GM18526 (cell line): ENCODE data around the gene SLC25A25.

Source experiments
- POLR2A ChIP-seq: IDR thresholded peaks from 3 replicates; pipeline ENCODE4 v1.6.1; 2011; ENCODE audit not compliant: insufficient read length; ENCODE audit errors: extremely low read depth

SLC25A25 gene

GRCh38 chr9:128067645-128068385 lies at the start of gene SLC25A25:
SLC25A25 (plus strand) TSS chr9:128068232; CDS start chr9:128068320, 88 bp downstream.
- TF ChIP-seq POLR2A = peak; percentile 69

GRCh38 chr9:128020692-128021091 lies 47.3 kb upstream of the SLC25A25 start:
- TF ChIP-seq POLR2A = no peak

GRCh38 chr9:128021098-128021497 lies 46.9 kb upstream of the SLC25A25 start:
- no peak for TF ChIP-seq POLR2A

GRCh38 chr9:128022886-128023285 lies 45.1 kb upstream of the SLC25A25 start:
- no peak for TF ChIP-seq POLR2A

GRCh38 chr9:128024761-128025308 lies 43.2 kb upstream of the SLC25A25 start:
- TF ChIP-seq POLR2A = no peak

- TF ChIP-seq POLR2A = no peak
Observed at GRCh38 chr9:128025736-128026135, 42.3 kb upstream of the SLC25A25 start.

- peak; percentile 31 for TF ChIP-seq POLR2A
Observed at GRCh38 chr9:128026255-128026772, 41.7 kb upstream of the SLC25A25 start.

- TF ChIP-seq POLR2A = no peak
Observed at GRCh38 chr9:128026773-128027541, 41.1 kb upstream of the SLC25A25 start.

- no peak for TF ChIP-seq POLR2A
Observed at GRCh38 chr9:128027705-128028104, 40.3 kb upstream of the SLC25A25 start.

GRCh38 chr9:128033609-128034008 lies 34.4 kb upstream of the SLC25A25 start:
- no peak for TF ChIP-seq POLR2A

- TF ChIP-seq POLR2A = no peak
Observed at GRCh38 chr9:128034821-128035652, 33.0 kb upstream of the SLC25A25 start.

GRCh38 chr9:128042043-128042442 lies 26.0 kb upstream of the SLC25A25 start:
- TF ChIP-seq POLR2A = no peak

- TF ChIP-seq POLR2A = no peak
Observed at GRCh38 chr9:128043467-128043868, 24.6 kb upstream of the SLC25A25 start.

- no peak for TF ChIP-seq POLR2A
Observed at GRCh38 chr9:128045831-128046230, 22.2 kb upstream of the SLC25A25 start.

- TF ChIP-seq POLR2A = no peak
Observed at GRCh38 chr9:128047231-128047630, 20.8 kb upstream of the SLC25A25 start.
